Right renal pelvis (tissue), 4 donors: Measurements from ENCODE around the gene PTCHD4. TPM values are rescaled to one million over a fixed set of nuclear protein-coding genes. Genes with fewer than 3 reads are reported as not detected.

Source experiments
- DNase-seq, 4 donors: peaks; one replicate each; pipeline ENCODE4 v3.0.0-alpha.2; 2013; ENCODE audit warnings: low read depth in 4 of 4, low spot score in 3 of 4, missing footprints in 1 of 4
- polyA plus RNA-seq, 4 donors: library from polyadenylated mRNA; unstranded; fragments of 120-200 nt; gene quantifications; one replicate each; pipeline ENCODE4 v1.2.1, GENCODE V29; 2013; ENCODE audit not compliant: insufficient read length in 4 of 4

Gene PTCHD4
- polyA plus RNA-seq, 4 donors: 1.6 to 2.6 (median 2.2) TPM

DNA sequence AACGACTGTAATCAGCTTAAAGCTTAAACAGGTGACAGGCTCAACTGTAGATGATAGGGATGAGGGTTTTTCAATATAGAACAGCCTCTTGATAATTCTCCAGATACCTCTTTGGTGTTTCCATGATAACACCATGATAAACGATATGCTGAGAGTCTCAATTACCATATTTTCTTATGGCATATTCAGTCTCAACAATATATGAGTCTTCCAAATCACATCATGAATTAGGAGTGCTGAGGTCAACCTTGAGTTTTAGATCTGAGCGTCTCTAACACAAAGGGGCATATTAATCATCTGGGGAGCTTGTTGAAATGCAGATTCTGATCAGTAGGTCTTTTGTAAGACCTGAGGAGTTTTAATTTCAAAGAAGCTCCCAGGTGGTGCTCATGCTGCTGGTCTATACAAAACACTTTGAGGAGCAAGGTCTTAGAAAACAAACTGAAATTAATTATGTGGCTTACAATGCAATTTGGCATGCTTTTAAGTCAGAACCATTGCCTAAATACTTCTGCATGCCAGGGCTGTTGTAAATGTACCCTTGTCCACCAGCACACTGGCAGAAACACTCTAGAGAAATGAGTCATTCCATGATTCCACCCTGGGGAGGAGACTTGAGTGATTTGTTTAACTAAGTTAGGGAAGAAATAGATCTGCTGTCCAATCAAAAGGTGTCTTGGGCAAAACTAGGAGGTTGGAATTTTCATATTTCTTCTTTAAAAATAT is 49.6 kb downstream of the PTCHD4 start:
- DNase-seq: no peak
